HG03159 (cell line): ENCODE measurements around the gene CALML3.
"Not testable (repeated sequence)": the region's sequence is repeated elsewhere in the genome, so short reads cannot be mapped to it uniquely, and the experiment has no call there.

ENCODE experiments used
- ATAC-seq: cut with Tn5 transposase; IDR thresholded peaks from one replicate; pipeline ENCODE4 v1.9.1; 2021; ENCODE audit warnings: mild to moderate bottlenecking, moderate library complexity; ENCODE audit not compliant: unreplicated experiment

CALML3 gene

GRCh38 chr10:5552376-5553321 lies 27.9 kb downstream of the CALML3 start:
- ATAC-seq = no peak

- no peak for ATAC-seq
Observed at GRCh38 chr10:5553400-5554170, 28.8 kb downstream of the CALML3 start.

GRCh38 chr10:5555021-5555510 lies 30.3 kb downstream of the CALML3 start:
- ATAC-seq = no peak

GRCh38 chr10:5555881-5556280 lies 31.1 kb downstream of the CALML3 start:
- ATAC-seq = no peak

- ATAC-seq = no peak
Observed at GRCh38 chr10:5556576-5556975, 31.8 kb downstream of the CALML3 start.

- no peak for ATAC-seq
Observed at GRCh38 chr10:5557040-5557721, 32.4 kb downstream of the CALML3 start.

- ATAC-seq = no peak
Observed at GRCh38 chr10:5557799-5558771, 33.3 kb downstream of the CALML3 start.

GRCh38 chr10:5559022-5559421 lies 34.3 kb downstream of the CALML3 start:
- not testable (repeated sequence) for ATAC-seq

GRCh38 chr10:5559642-5560141 lies 34.9 kb downstream of the CALML3 start:
- ATAC-seq = no peak

GRCh38 chr10:5560142-5560816 lies 35.5 kb downstream of the CALML3 start:
- ATAC-seq = no peak

- no peak for ATAC-seq
Observed at GRCh38 chr10:5560817-5561703, 36.3 kb downstream of the CALML3 start.

- no peak for ATAC-seq
Observed at GRCh38 chr10:5561704-5562645, 37.2 kb downstream of the CALML3 start.

- ATAC-seq = no peak
Observed at GRCh38 chr10:5563321-5563961, 38.7 kb downstream of the CALML3 start.

GRCh38 chr10:5563991-5564536 lies 39.3 kb downstream of the CALML3 start:
- no peak for ATAC-seq

- no peak for ATAC-seq
Observed at GRCh38 chr10:5564537-5565204, 39.9 kb downstream of the CALML3 start.

GRCh38 chr10:5565205-5565545 lies 40.4 kb downstream of the CALML3 start:
- no peak for ATAC-seq
